PC-9 (cell line): ENCODE measurements around the gene OR3A2.

ENCODE experiments used
- EZH2 ChIP-seq: fragments of 200-600 bp; sonication (generic); IDR thresholded peaks from 2 replicates; pipeline ENCODE4 v1.8.0; 2017; ENCODE audit warnings: antibody characterized with exemption, low read depth
- TF ChIP-seq, protein P1 (sequence below): fragments of 200-600 bp; sonication (generic); conservative IDR thresholded peaks from 2 replicates; pipeline ENCODE4 v1.6.1; 2017; ENCODE audit warnings: mixed run types, antibody characterized with exemption, mild to moderate bottlenecking, moderate library complexity

- TF ChIP-seq, protein P1, sequence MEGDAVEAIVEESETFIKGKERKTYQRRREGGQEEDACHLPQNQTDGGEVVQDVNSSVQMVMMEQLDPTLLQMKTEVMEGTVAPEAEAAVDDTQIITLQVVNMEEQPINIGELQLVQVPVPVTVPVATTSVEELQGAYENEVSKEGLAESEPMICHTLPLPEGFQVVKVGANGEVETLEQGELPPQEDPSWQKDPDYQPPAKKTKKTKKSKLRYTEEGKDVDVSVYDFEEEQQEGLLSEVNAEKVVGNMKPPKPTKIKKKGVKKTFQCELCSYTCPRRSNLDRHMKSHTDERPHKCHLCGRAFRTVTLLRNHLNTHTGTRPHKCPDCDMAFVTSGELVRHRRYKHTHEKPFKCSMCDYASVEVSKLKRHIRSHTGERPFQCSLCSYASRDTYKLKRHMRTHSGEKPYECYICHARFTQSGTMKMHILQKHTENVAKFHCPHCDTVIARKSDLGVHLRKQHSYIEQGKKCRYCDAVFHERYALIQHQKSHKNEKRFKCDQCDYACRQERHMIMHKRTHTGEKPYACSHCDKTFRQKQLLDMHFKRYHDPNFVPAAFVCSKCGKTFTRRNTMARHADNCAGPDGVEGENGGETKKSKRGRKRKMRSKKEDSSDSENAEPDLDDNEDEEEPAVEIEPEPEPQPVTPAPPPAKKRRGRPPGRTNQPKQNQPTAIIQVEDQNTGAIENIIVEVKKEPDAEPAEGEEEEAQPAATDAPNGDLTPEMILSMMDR, result no peak
- no peak for TF ChIP-seq EZH2
These were observed 12.2 kb upstream of the OR3A2 start, which contains the start of gene OR1E1 for GRCh38 chr17:3398310-3398709.
